Measurements from ENCODE around the gene SP4. TPM values are rescaled to one million over a fixed set of nuclear protein-coding genes. Genes with fewer than 3 reads are reported as not detected.
"Not testable (repeated sequence)": the region's sequence is repeated elsewhere in the genome, so short reads cannot be mapped to it uniquely, and the experiment has no call there.

The SP4 gene
- total RNA-seq, 4 donors from 2014 or later: 3.6 to 10.6 (median 5.9) TPM

DNA sequence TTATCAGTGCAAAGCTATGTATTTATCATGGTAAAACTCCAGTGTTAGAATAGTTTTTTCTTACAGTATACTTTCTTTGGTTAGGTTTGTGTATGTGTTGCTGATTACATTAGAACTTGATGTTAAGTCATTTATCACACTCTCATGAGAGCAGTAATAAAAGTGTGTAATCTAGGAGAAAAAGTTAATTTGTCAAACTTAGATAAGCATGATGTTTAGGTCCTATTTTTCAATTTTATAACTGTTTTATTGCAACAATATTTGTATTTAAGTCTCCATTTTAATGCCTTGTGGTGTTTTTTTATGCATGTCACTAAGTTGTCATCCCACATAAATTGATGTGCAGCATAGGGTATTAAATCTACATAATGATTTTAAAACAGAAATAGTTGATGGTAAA lies 86.2 kb downstream of the SP4 start:
- ATAC-seq (ENCODE audit: low FRiP score) (no peak), DNase-seq (ENCODE audit: low spot score) (no peak)
- TF ChIP-seq, protein P1, sequence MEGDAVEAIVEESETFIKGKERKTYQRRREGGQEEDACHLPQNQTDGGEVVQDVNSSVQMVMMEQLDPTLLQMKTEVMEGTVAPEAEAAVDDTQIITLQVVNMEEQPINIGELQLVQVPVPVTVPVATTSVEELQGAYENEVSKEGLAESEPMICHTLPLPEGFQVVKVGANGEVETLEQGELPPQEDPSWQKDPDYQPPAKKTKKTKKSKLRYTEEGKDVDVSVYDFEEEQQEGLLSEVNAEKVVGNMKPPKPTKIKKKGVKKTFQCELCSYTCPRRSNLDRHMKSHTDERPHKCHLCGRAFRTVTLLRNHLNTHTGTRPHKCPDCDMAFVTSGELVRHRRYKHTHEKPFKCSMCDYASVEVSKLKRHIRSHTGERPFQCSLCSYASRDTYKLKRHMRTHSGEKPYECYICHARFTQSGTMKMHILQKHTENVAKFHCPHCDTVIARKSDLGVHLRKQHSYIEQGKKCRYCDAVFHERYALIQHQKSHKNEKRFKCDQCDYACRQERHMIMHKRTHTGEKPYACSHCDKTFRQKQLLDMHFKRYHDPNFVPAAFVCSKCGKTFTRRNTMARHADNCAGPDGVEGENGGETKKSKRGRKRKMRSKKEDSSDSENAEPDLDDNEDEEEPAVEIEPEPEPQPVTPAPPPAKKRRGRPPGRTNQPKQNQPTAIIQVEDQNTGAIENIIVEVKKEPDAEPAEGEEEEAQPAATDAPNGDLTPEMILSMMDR (IDR thresholded peaks at IDR 0.05): no peak

- no peak for ATAC-seq (ENCODE audit: low FRiP score)
- TF ChIP-seq, protein P1 (IDR thresholded peaks at IDR 0.05): no peak
- no peak for DNase-seq (ENCODE audit: low spot score)
Observed at GRCh38 chr7:21524680-21525079, 96.8 kb downstream of the SP4 start.

GRCh38 chr7:21526007-21526406 lies 98.1 kb downstream of the SP4 start:
- TF ChIP-seq, protein P1 (IDR thresholded peaks at IDR 0.05): no peak
- DNase-seq (ENCODE audit: low spot score) (no peak), ATAC-seq (ENCODE audit: low FRiP score) (no peak)

DNA sequence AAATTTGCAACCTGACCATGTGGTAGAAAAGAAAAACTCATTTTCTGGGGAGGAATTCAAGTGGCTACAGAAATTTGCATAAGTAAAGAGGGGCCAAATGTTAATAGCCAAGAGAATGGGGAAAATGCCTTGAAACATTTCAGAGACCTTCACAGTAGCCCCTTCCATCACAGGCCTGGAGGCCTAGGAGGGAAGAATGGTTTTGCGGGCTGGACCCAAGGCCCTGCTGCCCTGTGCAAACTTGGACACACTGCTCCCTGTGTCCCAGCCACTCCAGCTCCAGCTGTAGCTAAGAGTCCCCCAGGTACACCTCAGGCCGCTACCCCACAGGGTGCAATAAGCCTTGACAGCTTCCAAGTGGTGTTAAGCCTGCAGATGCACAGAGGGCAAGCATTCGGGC lies 98.6 kb downstream of the SP4 start:
- TF ChIP-seq, protein P1 (IDR thresholded peaks at IDR 0.05): no peak
- DNase-seq (ENCODE audit: low spot score) (no peak), ATAC-seq (ENCODE audit: low FRiP score) (no peak)

DNA sequence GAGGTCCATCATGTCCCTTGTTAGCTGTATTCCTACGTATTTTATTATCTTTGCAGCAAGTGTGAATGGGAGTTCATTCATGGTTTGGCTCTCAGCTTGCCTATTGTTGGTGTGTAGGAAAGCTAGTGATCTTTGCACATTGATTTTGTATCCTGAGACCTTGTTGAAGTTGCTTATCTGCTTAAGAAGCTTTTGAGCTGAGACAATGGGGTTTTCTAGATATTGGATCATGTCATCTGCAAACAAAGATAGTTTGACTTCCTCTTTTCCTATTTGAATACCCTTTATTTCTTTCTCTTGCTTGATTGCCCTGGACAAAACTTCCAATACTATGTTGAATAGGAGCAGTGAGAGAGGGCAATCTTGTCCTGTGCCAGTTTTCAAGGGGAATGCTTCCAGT lies 104.6 kb downstream of the SP4 start:
- ATAC-seq (ENCODE audit: low FRiP score); DNase-seq (ENCODE audit: low spot score): not testable (repeated sequence)

DNA sequence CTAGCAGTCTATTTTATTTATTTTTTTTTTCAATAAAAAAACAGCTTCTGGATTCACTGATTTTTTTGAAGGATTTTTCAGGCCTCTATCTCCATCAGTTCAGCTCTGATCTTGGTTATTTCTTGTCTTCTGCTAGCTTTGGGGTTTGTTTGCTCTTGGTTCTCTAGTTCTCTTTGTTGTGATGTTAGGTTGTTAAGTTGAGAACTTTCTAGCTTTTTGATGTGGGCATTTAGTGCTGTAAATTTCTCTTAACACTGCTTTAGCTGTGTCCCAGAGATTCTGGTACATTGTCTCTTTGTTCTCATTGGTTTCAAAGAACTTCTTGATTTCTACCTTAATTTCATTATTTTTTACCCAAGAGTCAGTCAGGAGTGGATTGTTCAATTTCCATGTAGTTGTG lies 105.8 kb downstream of the SP4 start:
- not testable (repeated sequence) for DNase-seq (ENCODE audit: low spot score); ATAC-seq (ENCODE audit: low FRiP score)

DNA sequence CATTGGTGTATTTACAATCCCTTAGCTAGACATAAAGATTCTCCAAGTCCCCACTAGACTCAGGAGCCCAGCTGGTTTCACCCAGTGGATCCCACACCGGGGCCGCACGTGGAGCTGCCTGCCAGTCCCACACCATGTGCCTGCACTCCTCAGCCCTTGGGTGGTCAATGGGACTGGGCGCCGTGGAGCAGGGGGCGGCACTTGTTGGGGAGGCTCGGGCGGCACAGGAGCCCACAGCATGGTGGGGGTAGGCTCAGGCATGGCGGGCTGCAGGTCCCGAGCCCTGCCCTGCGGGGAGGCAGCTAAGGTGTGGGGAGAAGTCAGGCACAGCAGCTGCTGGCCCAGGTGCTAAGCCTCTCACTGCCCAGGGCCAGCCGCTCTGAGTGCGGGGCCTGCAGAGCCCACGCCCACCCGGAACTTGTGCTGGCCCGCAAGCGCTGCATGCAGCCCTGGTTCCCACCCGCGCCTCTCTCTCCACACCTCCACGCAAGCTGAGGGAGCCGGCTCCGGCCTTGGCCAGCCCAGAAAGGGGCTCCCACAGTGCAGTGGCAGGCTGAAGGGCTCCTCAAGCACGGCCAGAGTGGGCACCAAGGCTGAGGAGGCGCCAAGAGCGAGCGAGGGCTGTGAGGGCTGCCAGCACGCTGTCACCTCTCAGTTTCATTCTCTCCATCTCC lies 108.7 kb downstream of the SP4 start:
- not testable (repeated sequence) for ATAC-seq (ENCODE audit: low FRiP score); DNase-seq (ENCODE audit: low spot score)

DNA sequence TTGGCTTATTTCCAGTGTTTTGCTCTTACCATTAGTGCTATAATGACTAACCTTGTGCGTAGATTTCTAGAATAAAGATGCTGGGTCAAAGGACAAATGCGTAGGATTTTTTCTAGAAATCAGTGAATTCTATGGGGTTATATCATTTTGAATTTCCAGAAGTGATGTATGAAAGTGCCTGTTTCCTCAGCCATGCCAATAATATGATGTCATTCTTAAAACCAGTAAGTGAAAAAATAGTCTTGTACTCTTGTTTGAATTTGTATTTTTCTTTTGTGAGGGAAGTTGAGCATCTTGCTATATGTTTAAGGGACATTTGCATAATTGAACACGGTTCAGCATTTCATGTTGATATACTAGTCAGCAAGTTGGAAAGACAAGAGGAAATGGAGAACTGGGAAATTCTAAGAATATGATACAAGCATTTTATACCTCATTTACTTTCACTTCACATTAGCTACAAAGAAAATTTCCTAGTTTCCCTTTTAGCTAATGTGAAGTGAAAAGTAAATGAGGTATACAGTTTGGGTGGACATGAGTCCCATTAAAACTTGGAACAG lies 111.1 kb downstream of the SP4 start:
- TF ChIP-seq, protein P1 (IDR thresholded peaks at IDR 0.05): no peak
- ATAC-seq (ENCODE audit: low FRiP score) (no peak), DNase-seq (ENCODE audit: low spot score) (no peak)
